Measurements from ENCODE around the gene GATD1.

DNA sequence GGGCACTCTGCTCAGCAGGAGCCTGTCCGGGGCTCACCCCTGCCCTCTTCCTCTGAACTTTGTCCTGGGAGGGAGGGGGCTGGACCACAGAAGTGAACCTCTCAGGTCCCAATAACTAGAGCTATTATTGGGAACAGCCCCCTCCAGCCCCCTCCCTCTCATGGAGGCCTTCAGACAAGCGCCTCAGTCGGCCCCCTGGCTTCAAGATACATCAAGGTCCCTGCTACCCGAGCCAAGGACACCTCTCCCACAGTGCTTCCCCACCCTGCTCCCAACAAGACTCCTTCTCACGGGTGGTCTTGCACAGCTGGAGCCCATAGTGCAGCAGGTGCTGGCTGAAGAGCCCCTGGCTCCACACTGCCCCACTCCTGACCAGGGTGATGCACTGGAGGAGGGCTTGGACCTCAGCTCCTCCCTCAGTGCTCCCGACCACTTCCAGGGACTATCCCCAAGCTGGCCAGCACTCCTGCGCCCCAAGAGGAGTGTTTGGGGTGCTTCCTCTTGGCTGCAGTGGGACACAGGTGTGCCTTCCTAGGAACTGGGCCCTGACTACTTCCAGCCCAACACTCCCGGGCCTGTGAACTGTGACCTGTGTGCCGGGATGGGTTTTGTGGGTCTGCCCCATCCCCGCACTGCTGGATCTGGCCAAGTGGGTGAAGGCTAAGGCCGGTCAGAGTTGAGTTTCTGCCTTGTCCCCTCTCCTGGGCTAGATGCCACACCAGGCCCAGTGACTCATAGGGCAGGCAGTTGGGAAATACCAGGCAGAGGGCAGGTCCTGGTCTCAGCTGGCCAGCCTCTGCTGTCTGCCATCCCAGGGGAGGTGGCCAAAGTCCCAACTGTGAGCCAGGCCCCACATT, 43.6 kb upstream of the GATD1 start:
- peak in 2 of 3 donors; percentile 30 to 87 for TF ChIP-seq POLR2AphosphoS5 (IDR thresholded peaks at IDR 0.05)
- TF ChIP-seq, protein P1, sequence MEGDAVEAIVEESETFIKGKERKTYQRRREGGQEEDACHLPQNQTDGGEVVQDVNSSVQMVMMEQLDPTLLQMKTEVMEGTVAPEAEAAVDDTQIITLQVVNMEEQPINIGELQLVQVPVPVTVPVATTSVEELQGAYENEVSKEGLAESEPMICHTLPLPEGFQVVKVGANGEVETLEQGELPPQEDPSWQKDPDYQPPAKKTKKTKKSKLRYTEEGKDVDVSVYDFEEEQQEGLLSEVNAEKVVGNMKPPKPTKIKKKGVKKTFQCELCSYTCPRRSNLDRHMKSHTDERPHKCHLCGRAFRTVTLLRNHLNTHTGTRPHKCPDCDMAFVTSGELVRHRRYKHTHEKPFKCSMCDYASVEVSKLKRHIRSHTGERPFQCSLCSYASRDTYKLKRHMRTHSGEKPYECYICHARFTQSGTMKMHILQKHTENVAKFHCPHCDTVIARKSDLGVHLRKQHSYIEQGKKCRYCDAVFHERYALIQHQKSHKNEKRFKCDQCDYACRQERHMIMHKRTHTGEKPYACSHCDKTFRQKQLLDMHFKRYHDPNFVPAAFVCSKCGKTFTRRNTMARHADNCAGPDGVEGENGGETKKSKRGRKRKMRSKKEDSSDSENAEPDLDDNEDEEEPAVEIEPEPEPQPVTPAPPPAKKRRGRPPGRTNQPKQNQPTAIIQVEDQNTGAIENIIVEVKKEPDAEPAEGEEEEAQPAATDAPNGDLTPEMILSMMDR (IDR thresholded peaks at IDR 0.05) = peak in 1 of 3 donors; percentile 11
- no peak for TF ChIP-seq POLR2A (IDR thresholded peaks at IDR 0.05)
